Keratinocyte (primary cell): ENCODE data around the gene RAB44. TPM values are rescaled to one million over a fixed set of nuclear protein-coding genes. Genes with fewer than 3 reads are reported as not detected.

Experiments
- DNase-seq: peaks from one replicate; pipeline ENCODE4 v3.0.0-alpha.2; 2011; ENCODE audit warnings: low read depth, missing footprints, low spot score
- FAIRE-seq: peaks from 2 replicates; lab custom pipeline; 2011; peaks lifted over from hg19 to GRCh38; lab: Jason Lieb, UNC
- H2AFZ ChIP-seq: 2 replicates; pipeline ENCODE4 v1.6.0; 2012; ENCODE audit warnings: low read length, control low read depth, inconsistent platforms; ENCODE audit not compliant: control insufficient read depth
- H3K27ac ChIP-seq: 2 replicates; pipeline ENCODE4 v1.5.1; 2011; ENCODE audit warnings: low read length; ENCODE audit not compliant: control insufficient read depth, insufficient read depth
- H3K27me3 ChIP-seq: 3 replicates; pipeline ENCODE4 v1.6.0; 2011; ENCODE audit warnings: low read length; ENCODE audit not compliant: control insufficient read depth, insufficient read depth; ENCODE audit errors: extremely low read depth
- H3K36me3 ChIP-seq, 2 experiments: 2 replicates in 1 of 2; 3 replicates in 1 of 2; pipeline ENCODE4 v1.5.1; 2011; ENCODE audit warnings: low read length in 2 of 2, mild to moderate bottlenecking in 1 of 2; ENCODE audit not compliant: control insufficient read depth in 2 of 2, insufficient read depth in 2 of 2; ENCODE audit errors: extremely low read depth in 1 of 2
- H3K4me1 ChIP-seq: 3 replicates; pipeline ENCODE4 v1.5.1; 2011; ENCODE audit warnings: low read length; ENCODE audit not compliant: control insufficient read depth, insufficient read depth; ENCODE audit errors: extremely low read depth
- H3K4me2 ChIP-seq: 3 replicates; pipeline ENCODE4 v1.6.0; 2011; ENCODE audit warnings: low read depth, low read length; ENCODE audit not compliant: control insufficient read depth, insufficient read depth; ENCODE audit errors: extremely low read depth
- H3K4me3 ChIP-seq, 3 experiments: fragments of 200-600 bp in 1 of 3; sonication (generic) in 1 of 3; 2 replicates in 2 of 3; 3 replicates in 1 of 3; pipeline ENCODE4 v1.5.1; 2011 to 2016; ENCODE audit warnings: low read length in 3 of 3, mild to moderate bottlenecking in 3 of 3, control low read depth in 2 of 3, inconsistent platforms in 1 of 3, low read depth in 1 of 3, mixed read lengths in 1 of 3, mixed run types in 1 of 3, moderate library complexity in 1 of 3; ENCODE audit not compliant: control insufficient read depth in 2 of 3, insufficient read depth in 2 of 3; ENCODE audit errors: extremely low read depth in 1 of 3
- H3K79me2 ChIP-seq: 2 replicates; pipeline ENCODE4 v1.6.0; 2012; ENCODE audit warnings: low read length; ENCODE audit not compliant: control insufficient read depth, insufficient read depth
- H3K9ac ChIP-seq: 3 replicates; pipeline ENCODE4 v1.6.0; 2011; ENCODE audit warnings: low read length; ENCODE audit not compliant: control insufficient read depth, insufficient read depth; ENCODE audit errors: extremely low read depth
- H3K9me1 ChIP-seq: 3 replicates; pipeline ENCODE4 v1.6.0; 2011; ENCODE audit warnings: low read length; ENCODE audit not compliant: control insufficient read depth, insufficient read depth; ENCODE audit errors: extremely low read depth
- H3K9me3 ChIP-seq: 2 replicates; pipeline ENCODE4 v1.5.1; 2012; ENCODE audit warnings: low read depth, low read length; ENCODE audit not compliant: control insufficient read depth
- H4K20me1 ChIP-seq: 3 replicates; pipeline ENCODE4 v1.6.0; 2011; ENCODE audit warnings: low read length; ENCODE audit not compliant: control insufficient read depth, insufficient read depth; ENCODE audit errors: extremely low read depth
- EZH2 ChIP-seq: IDR thresholded peaks from one replicate; pipeline ENCODE4 v1.6.1; 2012; ENCODE audit warnings: inconsistent platforms, mild to moderate bottlenecking, low read length, moderate library complexity
- dilution Hi-C: fragments of 300-500 bp; cut with MboI; formaldehyde crosslinking; loops from one replicate; pipeline ENCODE4 v1.7.0; 2020; ENCODE audit warnings: low sequenced_read_pairs; ENCODE audit not compliant: extremely low pct_ligation_motif_present
- polyA plus RNA-seq, 5 experiments: library from polyadenylated mRNA; depleted of rRNA in 3 of 5; stranded (reverse) in 3 of 5; stranded (forward) in 1 of 5; unstranded in 1 of 5; fragments of >200 nt; gene quantifications; 1 replicate in 1 of 5; 2 replicates in 3 of 5; 3 replicates in 1 of 5; pipeline versions ENCODE4 v1.2.1 to v1.2.3, GENCODE V29; 2011 to 2012; ENCODE audit warnings: missing spikeins in 2 of 5, low read depth in 1 of 5, low replicate concordance in 1 of 5
- TF ChIP-seq, protein P1 (sequence below), 3 experiments: IDR thresholded peaks in 1 of 3; conservative IDR thresholded peaks in 1 of 3; optimal IDR thresholded peaks in 1 of 3; 2 replicates in 2 of 3; 3 replicates in 1 of 3; pipeline versions ENCODE3 to v1.5.1; 2011; ENCODE audit warnings: low read length in 3 of 3, mild to moderate bottlenecking in 3 of 3, moderate library complexity in 2 of 3, control low read depth in 1 of 3, inconsistent platforms in 1 of 3; ENCODE audit not compliant: insufficient read depth in 2 of 3; ENCODE audit errors: extremely low read depth in 1 of 3

Gene RAB44
- polyA plus RNA-seq, 1 donor (not counting 4 experiments of a cell fraction or from before 2014, with no cell fraction given): 0.03 TPM

DNA sequence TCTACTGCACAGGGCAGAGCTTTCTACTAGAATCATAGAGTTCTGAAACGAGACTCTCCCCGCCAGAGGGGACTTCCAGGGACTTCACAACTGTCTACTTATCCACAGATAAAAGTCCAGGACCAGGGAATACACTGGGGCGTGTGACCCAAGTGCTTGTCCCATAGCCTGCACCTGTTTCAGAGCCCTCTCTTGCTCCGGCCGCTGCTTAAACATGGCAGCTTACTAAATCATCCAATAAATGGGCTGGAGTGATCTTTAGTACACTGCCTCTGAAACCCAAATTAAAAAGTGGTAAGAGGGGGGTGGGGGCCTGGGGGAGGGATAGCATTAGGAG is 8.9 kb upstream of the RAB44 start:
- peaks cover 4% of the 10 kb centered on the region for H3K9me1 ChIP-seq
- no peaks in the 10 kb centered on the region for H3K27me3 ChIP-seq
- peaks cover 28% of the 10 kb centered on the region for H3K4me1 ChIP-seq
- FAIRE-seq: no peak
- H3K4me3 ChIP-seq: no peak overlapping the region
- no peak overlapping the region for H2AFZ ChIP-seq
- H4K20me1 ChIP-seq: peaks cover 19% of the 10 kb centered on the region
- peaks cover 7% of the 10 kb centered on the region for H3K79me2 ChIP-seq
- TF ChIP-seq, protein P1, sequence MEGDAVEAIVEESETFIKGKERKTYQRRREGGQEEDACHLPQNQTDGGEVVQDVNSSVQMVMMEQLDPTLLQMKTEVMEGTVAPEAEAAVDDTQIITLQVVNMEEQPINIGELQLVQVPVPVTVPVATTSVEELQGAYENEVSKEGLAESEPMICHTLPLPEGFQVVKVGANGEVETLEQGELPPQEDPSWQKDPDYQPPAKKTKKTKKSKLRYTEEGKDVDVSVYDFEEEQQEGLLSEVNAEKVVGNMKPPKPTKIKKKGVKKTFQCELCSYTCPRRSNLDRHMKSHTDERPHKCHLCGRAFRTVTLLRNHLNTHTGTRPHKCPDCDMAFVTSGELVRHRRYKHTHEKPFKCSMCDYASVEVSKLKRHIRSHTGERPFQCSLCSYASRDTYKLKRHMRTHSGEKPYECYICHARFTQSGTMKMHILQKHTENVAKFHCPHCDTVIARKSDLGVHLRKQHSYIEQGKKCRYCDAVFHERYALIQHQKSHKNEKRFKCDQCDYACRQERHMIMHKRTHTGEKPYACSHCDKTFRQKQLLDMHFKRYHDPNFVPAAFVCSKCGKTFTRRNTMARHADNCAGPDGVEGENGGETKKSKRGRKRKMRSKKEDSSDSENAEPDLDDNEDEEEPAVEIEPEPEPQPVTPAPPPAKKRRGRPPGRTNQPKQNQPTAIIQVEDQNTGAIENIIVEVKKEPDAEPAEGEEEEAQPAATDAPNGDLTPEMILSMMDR (optimal IDR thresholded peaks at IDR 0.05 in 1 of 3, IDR thresholded peaks at IDR 0.05 in 1 of 3, conservative IDR thresholded peaks at IDR 0.05 in 1 of 3; ENCODE audit: extremely low read depth in 1 of 3, insufficient read depth in 2 of 3, low read length in 3 of 3): no peak
- TF ChIP-seq EZH2: no peak
- H3K4me2 ChIP-seq: no peak overlapping the region
- peaks cover 28 to 33% of the 10 kb centered on the region in 2 experiments for H3K36me3 ChIP-seq
- no peak overlapping the region for H3K27ac ChIP-seq
- no peak overlapping the region for H3K9ac ChIP-seq
- no peaks in the 10 kb centered on the region for H3K9me3 ChIP-seq
- dilution Hi-C loops: no loop called here
- no peak for DNase-seq

DNA sequence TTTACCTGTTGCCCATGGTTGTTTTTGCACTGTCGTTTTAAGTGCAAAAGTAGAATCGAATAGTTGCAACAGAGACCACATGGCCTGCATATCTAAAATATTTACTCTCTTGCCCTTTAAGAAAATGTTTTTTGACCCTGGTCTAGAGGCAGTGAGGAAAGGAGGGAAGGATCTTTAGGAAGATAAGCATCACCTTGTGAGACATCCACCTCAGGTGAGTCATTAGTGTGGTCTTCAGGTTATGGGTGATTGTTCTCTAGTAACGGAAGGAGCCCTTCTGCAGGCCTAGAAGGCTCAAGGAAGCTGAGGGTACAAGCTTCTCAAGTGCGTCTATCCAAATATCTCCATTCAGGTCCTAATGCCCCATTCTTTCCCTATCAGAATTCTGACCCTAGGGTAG is 6.6 kb upstream of the RAB44 start:
- no peak overlapping the region for H3K27ac ChIP-seq
- peaks cover 4% of the 10 kb centered on the region for H3K9me1 ChIP-seq
- no peaks in the 10 kb centered on the region for H3K9me3 ChIP-seq
- FAIRE-seq: peak; percentile 71
- peaks cover 10 to 12% of the 10 kb centered on the region in 2 experiments for H3K36me3 ChIP-seq
- peaks cover 5% of the 10 kb centered on the region for H4K20me1 ChIP-seq
- H3K27me3 ChIP-seq: no peaks in the 10 kb centered on the region
- H3K4me1 ChIP-seq: peaks cover 28% of the 10 kb centered on the region
- dilution Hi-C loops: no loop called here
- peak overlapping the region; percentile 17 for H3K4me2 ChIP-seq
- no peak overlapping the region for H3K4me3 ChIP-seq
- no peak overlapping the region for H3K9ac ChIP-seq
- TF ChIP-seq, protein P1 (optimal IDR thresholded peaks at IDR 0.05 in 1 of 3, IDR thresholded peaks at IDR 0.05 in 1 of 3, conservative IDR thresholded peaks at IDR 0.05 in 1 of 3; ENCODE audit: extremely low read depth in 1 of 3, insufficient read depth in 2 of 3, low read length in 3 of 3): no peak
- no peak for TF ChIP-seq EZH2
- no peak for DNase-seq
- H2AFZ ChIP-seq: no peak overlapping the region
- H3K79me2 ChIP-seq: no peaks in the 10 kb centered on the region
